ENCODE measurements around the gene SHF. TPM values are rescaled to one million over a fixed set of nuclear protein-coding genes. Genes with fewer than 3 reads are reported as not detected.

The SHF gene
- total RNA-seq, 4 donors from 2014 or later: 1.5 to 37.5 (median 24.1) TPM

DNA sequence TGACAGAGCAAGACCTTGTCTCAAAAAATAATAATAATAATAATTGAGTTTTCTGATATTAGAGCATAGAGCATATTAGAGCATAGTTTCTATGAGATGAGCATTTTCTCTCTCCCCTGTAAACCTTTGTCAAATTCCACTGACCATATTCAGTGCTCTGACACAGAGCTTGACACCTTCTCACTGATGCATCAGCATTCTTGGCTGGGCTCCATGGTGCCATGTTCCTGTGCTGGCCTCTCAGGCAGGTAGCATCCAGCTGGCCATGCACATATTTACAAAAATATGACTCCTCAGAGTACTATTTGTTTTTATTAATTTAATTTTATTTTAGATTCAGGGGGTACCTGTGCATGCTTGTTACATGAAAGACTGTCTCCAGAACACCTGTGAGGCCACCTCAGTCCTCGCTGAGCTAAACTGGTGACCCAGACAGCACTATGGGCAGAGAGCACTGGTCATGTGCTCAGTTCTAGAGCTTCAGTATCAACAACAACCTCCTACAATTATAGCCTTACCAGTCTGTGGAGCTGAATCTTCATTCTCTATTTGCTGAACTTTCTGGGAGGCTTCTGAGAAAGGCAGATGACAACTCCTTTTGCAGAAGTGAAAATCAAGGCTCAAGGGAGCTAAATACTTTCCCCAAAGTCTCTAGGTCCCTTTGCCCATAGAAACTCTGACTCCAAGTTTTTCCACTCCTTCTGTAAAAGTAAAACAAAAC, 42.6 kb upstream of the SHF start:
- intact Hi-C loops (cut with DNase I; ENCODE audit: low total_unique reads): no loop called here
- no peaks in the 10 kb centered on the region for H3K4me1 ChIP-seq
- H3K4me3 ChIP-seq: no peak overlapping the region
- H3K9me3 ChIP-seq: no peaks in the 10 kb centered on the region
- DNase-seq: no peak
- H3K27me3 ChIP-seq: no peaks in the 10 kb centered on the region
- H3K36me3 ChIP-seq: no peaks in the 10 kb centered on the region
- no peak overlapping the region for H3K27ac ChIP-seq
- TF ChIP-seq POLR2A (IDR thresholded peaks at IDR 0.05): no peak
- TF ChIP-seq CTCF (IDR thresholded peaks at IDR 0.05): no peak

- DNase-seq: no peak
- no peaks in the 10 kb centered on the region for H3K4me1 ChIP-seq
- no peak overlapping the region for H3K27ac ChIP-seq
- H3K36me3 ChIP-seq: no peaks in the 10 kb centered on the region
- no peaks in the 10 kb centered on the region for H3K9me3 ChIP-seq
- H3K4me3 ChIP-seq: no peak overlapping the region
- intact Hi-C loops (cut with DNase I; ENCODE audit: low total_unique reads): no loop called here
- TF ChIP-seq POLR2A (IDR thresholded peaks at IDR 0.05) (no peak), CTCF (IDR thresholded peaks at IDR 0.05) (no peak)
- H3K27me3 ChIP-seq: no peaks in the 10 kb centered on the region
These were observed 41.2 kb upstream of the SHF start for GRCh38 chr15:45228931-45229330.

DNA sequence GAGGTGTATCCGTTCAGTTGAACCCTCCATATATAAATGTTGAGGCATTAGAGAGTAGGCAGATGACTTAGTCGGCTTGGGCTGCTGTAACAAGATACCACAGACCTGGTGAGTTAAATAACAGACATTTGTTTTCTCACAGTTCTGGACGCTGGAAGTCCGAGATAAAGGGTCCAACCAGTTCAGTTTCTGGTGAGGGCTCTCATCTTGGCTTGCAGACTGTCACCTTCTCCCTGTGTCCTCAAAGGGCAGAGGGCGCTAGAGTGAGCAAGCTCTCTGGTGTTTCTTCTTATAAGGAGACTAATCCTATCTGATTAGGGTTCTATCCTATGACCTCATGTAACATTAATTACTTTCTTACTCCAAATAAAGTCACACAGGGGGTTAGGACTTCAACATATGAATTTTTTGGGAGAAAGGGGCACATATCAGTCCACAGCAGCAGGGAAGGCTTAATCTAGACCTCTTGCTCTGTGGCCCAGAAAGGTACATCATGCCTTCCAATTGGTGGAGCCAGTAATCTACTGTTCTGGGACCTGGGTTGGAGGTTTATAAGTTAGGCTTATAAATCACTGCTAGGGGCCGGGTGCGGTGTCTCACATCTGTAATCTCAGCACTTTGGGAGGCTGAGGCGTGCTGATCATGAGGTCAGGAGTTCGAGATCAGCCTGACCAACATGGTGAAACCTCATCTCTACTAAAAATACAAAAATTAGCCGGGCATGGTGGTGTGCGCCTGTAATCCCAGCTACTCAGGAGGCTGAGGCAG, 37.9 kb upstream of the SHF start:
- no peak for DNase-seq
- H3K27ac ChIP-seq: no peak overlapping the region
- no peak for TF ChIP-seq POLR2A (IDR thresholded peaks at IDR 0.05)
- no peak for TF ChIP-seq CTCF (IDR thresholded peaks at IDR 0.05)
- no peaks in the 10 kb centered on the region for H3K36me3 ChIP-seq
- intact Hi-C loops (cut with DNase I; ENCODE audit: low total_unique reads): no loop called here
- H3K4me3 ChIP-seq: no peak overlapping the region
- no peaks in the 10 kb centered on the region for H3K4me1 ChIP-seq
- no peaks in the 10 kb centered on the region for H3K9me3 ChIP-seq
- H3K27me3 ChIP-seq: no peaks in the 10 kb centered on the region

DNA sequence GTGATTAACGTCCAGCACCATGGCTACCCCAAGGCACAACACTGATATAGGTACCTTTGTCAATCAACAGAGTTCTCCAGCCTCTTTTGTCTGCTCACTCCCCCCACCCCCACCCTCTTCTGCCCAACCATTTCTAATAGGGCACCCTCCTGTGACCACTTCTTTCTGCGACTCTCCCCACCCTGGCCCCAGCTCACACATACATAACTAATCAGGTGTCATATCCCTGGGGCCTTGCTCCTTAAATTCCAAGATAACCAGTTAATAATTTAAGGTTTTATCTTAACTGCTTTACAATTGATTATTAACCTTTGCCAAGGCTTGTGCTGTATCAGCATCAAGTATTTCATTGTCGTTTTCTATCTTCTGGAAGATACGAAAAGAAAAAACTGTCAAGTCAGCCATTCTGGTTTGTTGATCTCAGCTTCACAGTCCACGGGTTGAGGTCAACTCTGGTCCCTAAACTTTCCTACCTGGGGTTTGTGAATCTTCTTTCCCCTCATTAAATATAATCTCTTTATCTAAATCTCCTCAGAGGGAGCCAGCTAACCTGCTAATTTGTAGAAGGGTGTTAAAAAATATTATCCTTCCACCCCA, 37.0 kb upstream of the SHF start:
- Histone ChIP-seq H3K36me3 (no peaks in the 10 kb centered on the region), H3K27me3 (no peaks in the 10 kb centered on the region), H3K27ac (no peak overlapping the region), H3K4me3 (no peak overlapping the region), H3K4me1 (no peaks in the 10 kb centered on the region), H3K9me3 (no peaks in the 10 kb centered on the region)
- DNase-seq: no peak
- TF ChIP-seq POLR2A (IDR thresholded peaks at IDR 0.05) (no peak), CTCF (IDR thresholded peaks at IDR 0.05) (no peak)
- intact Hi-C loops (cut with DNase I; ENCODE audit: low total_unique reads): no loop called here

DNA sequence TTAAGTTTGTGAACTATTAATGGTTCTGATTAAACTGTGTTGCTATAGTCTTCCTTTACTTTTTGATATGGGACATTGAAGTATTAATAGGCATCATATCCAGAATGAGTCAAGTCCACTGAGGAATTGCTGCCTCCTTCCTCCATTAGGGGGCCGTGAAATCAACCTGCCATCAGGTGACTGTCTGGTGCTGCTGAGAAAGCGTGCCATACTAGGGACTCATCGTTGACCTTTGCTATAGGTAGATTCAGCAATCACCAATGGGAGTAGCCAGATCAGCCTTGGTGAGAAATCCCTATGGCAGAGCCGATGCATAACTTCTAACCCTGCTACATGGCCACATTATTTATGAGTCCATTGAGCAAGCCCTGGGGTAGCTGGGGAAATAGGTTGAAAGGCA, 34.2 kb upstream of the SHF start:
- intact Hi-C loops (cut with DNase I; ENCODE audit: low total_unique reads): no loop called here
- Histone ChIP-seq H3K36me3 (no peaks in the 10 kb centered on the region), H3K27me3 (no peaks in the 10 kb centered on the region), H3K4me1 (no peaks in the 10 kb centered on the region), H3K27ac (no peak overlapping the region), H3K4me3 (no peak overlapping the region), H3K9me3 (no peaks in the 10 kb centered on the region)
- TF ChIP-seq CTCF (IDR thresholded peaks at IDR 0.05): no peak
- TF ChIP-seq POLR2A (IDR thresholded peaks at IDR 0.05): no peak
- no peak for DNase-seq
